Measurements from ENCODE around the gene ZFPL1. TPM values are rescaled to one million over a fixed set of nuclear protein-coding genes. Genes with fewer than 3 reads are reported as not detected.
A peak's percentile ranks its signal among the peaks of the same experiment; 100 is the strongest.

The ZFPL1 gene
- total and polyA plus RNA-seq, 4 donors, result 12.3 to 19.2 (median 16.3) TPM

DNA sequence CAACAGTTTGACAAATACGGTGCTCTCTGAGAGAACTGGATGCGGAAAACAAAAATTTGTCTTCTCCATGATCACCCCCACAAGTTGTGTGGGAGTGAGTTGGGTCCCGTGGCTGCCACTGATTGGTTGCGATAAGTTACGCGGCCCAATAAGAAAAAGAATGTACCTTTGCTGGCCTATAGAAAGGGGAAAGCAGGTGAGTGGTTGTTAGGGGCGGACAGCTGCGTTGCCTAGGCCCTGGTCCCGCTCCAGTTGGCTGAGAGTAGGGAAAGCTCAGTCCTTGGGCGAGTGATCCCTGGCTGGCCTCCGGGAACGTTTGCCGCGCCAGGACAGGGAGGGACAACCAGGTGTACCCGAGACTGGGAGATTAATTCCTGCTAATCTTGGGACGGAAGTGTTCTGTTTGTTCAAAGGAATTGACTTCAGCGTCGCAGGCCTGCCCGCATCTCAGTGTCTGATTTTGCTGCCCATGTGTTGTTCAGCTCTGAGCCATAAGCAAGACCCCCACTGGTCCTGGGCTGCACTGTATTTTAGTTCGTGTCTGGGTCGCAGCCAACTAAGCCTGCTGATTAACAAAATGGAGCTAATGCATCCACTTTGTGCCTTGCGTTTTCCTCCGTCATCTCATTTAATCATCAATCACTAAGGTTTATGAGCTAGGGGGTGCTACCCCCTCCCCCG lies 51.1 kb downstream of the ZFPL1 start:
- Histone ChIP-seq H3K36me3 (ENCODE audit: control insufficient read depth in 4 of 4, insufficient read depth in 3 of 4, low read depth in 1 of 4, low read length in 3 of 4) (peaks cover 22 to 29% (median 24%) of the 10 kb centered on the region in 4 donors), H3K4me3 (ENCODE audit: low read depth in 1 of 3, low read length in 3 of 3) (peak overlapping the region; percentile 80 to 95 (median 90)), H3K9ac (ENCODE audit: low read depth in 1 of 2, low read length in 2 of 2) (peak overlapping the region; percentile 96 to 100), H3K4me1 (ENCODE audit: control insufficient read depth in 4 of 4, insufficient read depth in 4 of 4, low read length in 3 of 4) (peaks cover 0 to 46% (median 30%) of the 10 kb centered on the region in 4 donors), H3K27ac (ENCODE audit: low read depth in 1 of 2, low read length in 2 of 2) (peak overlapping the region; percentile 99 to 100), H3K9me3 (ENCODE audit: control insufficient read depth in 4 of 4, low read length in 3 of 4) (no peaks in the 10 kb centered on the region), H3K27me3 (ENCODE audit: control insufficient read depth in 4 of 4, insufficient read depth in 4 of 4, low read length in 3 of 4) (no peaks in the 10 kb centered on the region)
- peak; percentile 84 for DNase-seq (ENCODE audit: low spot score)
- TF ChIP-seq TAF1 (conservative IDR thresholded peaks at IDR 0.05) (peak; percentile 68), EGR1 (IDR thresholded peaks at IDR 0.05; ENCODE audit: low read depth in 2 of 2) (peak; percentile 47 to 72), JUND (IDR thresholded peaks at IDR 0.05) (no peak), GABPA (IDR thresholded peaks at IDR 0.05 in 1 of 2, conservative IDR thresholded peaks at IDR 0.05 in 1 of 2) (no peak), HNF4G (IDR thresholded peaks at IDR 0.05) (no peak), FOXA1 (IDR thresholded peaks at IDR 0.05) (peak; percentile 47), SP1 (IDR thresholded peaks at IDR 0.05) (peak; percentile 83), YY1 (IDR thresholded peaks at IDR 0.05) (peak; percentile 37), RXRA (IDR thresholded peaks at IDR 0.05) (peak in 1 of 2 donors; percentile 82), RAD21 (IDR thresholded peaks at IDR 0.05) (peak; percentile 47 to 68), HNF4A (conservative IDR thresholded peaks at IDR 0.05) (peak; percentile 43 to 71), NR2F2 (IDR thresholded peaks at IDR 0.05) (no peak), FOXA2 (IDR thresholded peaks at IDR 0.05) (peak; percentile 31)
- TF ChIP-seq, protein P1, sequence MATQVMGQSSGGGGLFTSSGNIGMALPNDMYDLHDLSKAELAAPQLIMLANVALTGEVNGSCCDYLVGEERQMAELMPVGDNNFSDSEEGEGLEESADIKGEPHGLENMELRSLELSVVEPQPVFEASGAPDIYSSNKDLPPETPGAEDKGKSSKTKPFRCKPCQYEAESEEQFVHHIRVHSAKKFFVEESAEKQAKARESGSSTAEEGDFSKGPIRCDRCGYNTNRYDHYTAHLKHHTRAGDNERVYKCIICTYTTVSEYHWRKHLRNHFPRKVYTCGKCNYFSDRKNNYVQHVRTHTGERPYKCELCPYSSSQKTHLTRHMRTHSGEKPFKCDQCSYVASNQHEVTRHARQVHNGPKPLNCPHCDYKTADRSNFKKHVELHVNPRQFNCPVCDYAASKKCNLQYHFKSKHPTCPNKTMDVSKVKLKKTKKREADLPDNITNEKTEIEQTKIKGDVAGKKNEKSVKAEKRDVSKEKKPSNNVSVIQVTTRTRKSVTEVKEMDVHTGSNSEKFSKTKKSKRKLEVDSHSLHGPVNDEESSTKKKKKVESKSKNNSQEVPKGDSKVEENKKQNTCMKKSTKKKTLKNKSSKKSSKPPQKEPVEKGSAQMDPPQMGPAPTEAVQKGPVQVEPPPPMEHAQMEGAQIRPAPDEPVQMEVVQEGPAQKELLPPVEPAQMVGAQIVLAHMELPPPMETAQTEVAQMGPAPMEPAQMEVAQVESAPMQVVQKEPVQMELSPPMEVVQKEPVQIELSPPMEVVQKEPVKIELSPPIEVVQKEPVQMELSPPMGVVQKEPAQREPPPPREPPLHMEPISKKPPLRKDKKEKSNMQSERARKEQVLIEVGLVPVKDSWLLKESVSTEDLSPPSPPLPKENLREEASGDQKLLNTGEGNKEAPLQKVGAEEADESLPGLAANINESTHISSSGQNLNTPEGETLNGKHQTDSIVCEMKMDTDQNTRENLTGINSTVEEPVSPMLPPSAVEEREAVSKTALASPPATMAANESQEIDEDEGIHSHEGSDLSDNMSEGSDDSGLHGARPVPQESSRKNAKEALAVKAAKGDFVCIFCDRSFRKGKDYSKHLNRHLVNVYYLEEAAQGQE (IDR thresholded peaks at IDR 0.05), result no peak
- TF ChIP-seq, protein P2, sequence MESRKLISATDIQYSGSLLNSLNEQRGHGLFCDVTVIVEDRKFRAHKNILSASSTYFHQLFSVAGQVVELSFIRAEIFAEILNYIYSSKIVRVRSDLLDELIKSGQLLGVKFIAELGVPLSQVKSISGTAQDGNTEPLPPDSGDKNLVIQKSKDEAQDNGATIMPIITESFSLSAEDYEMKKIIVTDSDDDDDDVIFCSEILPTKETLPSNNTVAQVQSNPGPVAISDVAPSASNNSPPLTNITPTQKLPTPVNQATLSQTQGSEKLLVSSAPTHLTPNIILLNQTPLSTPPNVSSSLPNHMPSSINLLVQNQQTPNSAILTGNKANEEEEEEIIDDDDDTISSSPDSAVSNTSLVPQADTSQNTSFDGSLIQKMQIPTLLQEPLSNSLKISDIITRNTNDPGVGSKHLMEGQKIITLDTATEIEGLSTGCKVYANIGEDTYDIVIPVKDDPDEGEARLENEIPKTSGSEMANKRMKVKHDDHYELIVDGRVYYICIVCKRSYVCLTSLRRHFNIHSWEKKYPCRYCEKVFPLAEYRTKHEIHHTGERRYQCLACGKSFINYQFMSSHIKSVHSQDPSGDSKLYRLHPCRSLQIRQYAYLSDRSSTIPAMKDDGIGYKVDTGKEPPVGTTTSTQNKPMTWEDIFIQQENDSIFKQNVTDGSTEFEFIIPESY (IDR thresholded peaks at IDR 0.05), result no peak
- TF ChIP-seq, protein P3, sequence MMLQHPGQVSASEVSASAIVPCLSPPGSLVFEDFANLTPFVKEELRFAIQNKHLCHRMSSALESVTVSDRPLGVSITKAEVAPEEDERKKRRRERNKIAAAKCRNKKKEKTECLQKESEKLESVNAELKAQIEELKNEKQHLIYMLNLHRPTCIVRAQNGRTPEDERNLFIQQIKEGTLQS (IDR thresholded peaks at IDR 0.05), result no peak
- TF ChIP-seq, protein P4, sequence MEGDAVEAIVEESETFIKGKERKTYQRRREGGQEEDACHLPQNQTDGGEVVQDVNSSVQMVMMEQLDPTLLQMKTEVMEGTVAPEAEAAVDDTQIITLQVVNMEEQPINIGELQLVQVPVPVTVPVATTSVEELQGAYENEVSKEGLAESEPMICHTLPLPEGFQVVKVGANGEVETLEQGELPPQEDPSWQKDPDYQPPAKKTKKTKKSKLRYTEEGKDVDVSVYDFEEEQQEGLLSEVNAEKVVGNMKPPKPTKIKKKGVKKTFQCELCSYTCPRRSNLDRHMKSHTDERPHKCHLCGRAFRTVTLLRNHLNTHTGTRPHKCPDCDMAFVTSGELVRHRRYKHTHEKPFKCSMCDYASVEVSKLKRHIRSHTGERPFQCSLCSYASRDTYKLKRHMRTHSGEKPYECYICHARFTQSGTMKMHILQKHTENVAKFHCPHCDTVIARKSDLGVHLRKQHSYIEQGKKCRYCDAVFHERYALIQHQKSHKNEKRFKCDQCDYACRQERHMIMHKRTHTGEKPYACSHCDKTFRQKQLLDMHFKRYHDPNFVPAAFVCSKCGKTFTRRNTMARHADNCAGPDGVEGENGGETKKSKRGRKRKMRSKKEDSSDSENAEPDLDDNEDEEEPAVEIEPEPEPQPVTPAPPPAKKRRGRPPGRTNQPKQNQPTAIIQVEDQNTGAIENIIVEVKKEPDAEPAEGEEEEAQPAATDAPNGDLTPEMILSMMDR (IDR thresholded peaks at IDR 0.05; ENCODE audit: low read depth, low read length, missing input control), result no peak
- TF ChIP-seq, protein P5, sequence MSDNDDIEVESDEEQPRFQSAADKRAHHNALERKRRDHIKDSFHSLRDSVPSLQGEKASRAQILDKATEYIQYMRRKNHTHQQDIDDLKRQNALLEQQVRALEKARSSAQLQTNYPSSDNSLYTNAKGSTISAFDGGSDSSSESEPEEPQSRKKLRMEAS (IDR thresholded peaks at IDR 0.05), result peak; percentile 73
- 1% methylated on average over 24 of the region's 24 CpGs for WGBS
